GM12878 (cell line): ENCODE results near the gene PRSS16. TPM values are rescaled to one million over a fixed set of nuclear protein-coding genes. Genes with fewer than 3 reads are reported as not detected.

Source experiments
- ATAC-seq: fragments of 200-7000 bp; cut with Tn5 transposase; 3 replicates; pipeline ENCODE4 v1.9.1; 2020; ENCODE audit warnings: mild to moderate bottlenecking, moderate library complexity
- BruUV-seq: library from RNA; stranded (reverse); fragments of 400-500 nt; replicated peaks from 2 replicates; lab custom pipeline; 2021; lab: Mats Ljungman, UMichigan
- CTCF ChIA-PET: fragments of 300-600 bp; sonication (Branson Sonifier 250); formaldehyde crosslinking; extraction: SDS; loops from one replicate; lab custom pipeline; 2021; ENCODE audit warnings: inconsistent platforms; lab: Yijun Ruan, JAX
- POLR2A ChIA-PET: fragments of 350-600 bp; formaldehyde crosslinking; extraction: SDS; loops from one replicate; lab custom pipeline; 2021; ENCODE audit warnings: inconsistent platforms; lab: Charles Lee
- RAD21 ChIA-PET: fragments of 300-600 bp; sonication (Branson Sonifier 250); formaldehyde crosslinking; loops from one replicate; lab custom pipeline; 2023; ENCODE audit warnings: antibody characterized with exemption; ENCODE audit not compliant: unreplicated experiment; lab: Charles Lee
- SMC1A ChIA-PET: fragments of 300-600 bp; sonication (Branson Sonifier 250); formaldehyde crosslinking; loops from one replicate; lab custom pipeline; 2023; ENCODE audit not compliant: unreplicated experiment, uncharacterized antibody; lab: Charles Lee
- DNase-seq: peaks from one replicate; pipeline ENCODE4 v3.0.0-alpha.2; 2011; ENCODE audit warnings: low read depth, low spot score
- FAIRE-seq: peaks from 3 replicates; lab custom pipeline; 2011; peaks lifted over from hg19 to GRCh38; lab: Jason Lieb, UNC
- H2AFZ ChIP-seq: 2 replicates; pipeline ENCODE4 v1.6.0; 2011; ENCODE audit warnings: low read depth, low read length, control low read depth; ENCODE audit not compliant: control insufficient read depth
- H3K27ac ChIP-seq: 2 replicates; pipeline ENCODE4 v1.5.1; 2011; ENCODE audit warnings: control low read depth; ENCODE audit not compliant: control insufficient read depth, insufficient read depth
- H3K27me3 ChIP-seq, 2 experiments: replicated peaks in 1 of 2; 2 replicates each; pipeline versions ENCODE4 v1.6.0 to v1.6.1; 2011; ENCODE audit warnings: low read length in 1 of 2; ENCODE audit not compliant: control insufficient read depth in 2 of 2, insufficient read depth in 2 of 2
- H3K36me3 ChIP-seq, 2 experiments: 2 replicates each; pipeline ENCODE4 v1.5.1; 2011; ENCODE audit warnings: low read length in 1 of 2; ENCODE audit not compliant: control insufficient read depth in 2 of 2, insufficient read depth in 2 of 2
- H3K4me1 ChIP-seq: 2 replicates; pipeline ENCODE4 v1.6.1; 2011; ENCODE audit warnings: mild to moderate bottlenecking, low read length, moderate library complexity, mixed read lengths; ENCODE audit not compliant: control insufficient read depth, insufficient read depth
- H3K4me2 ChIP-seq: 2 replicates; pipeline ENCODE4 v1.6.0; 2011; ENCODE audit warnings: control low read depth; ENCODE audit not compliant: control insufficient read depth, insufficient read depth
- H3K4me3 ChIP-seq: fragments of 200-600 bp; sonication (generic); 2 replicates; pipeline ENCODE4 v1.5.1; 2016
- H3K79me2 ChIP-seq: 2 replicates; pipeline ENCODE4 v1.6.0; 2011; ENCODE audit warnings: low read length; ENCODE audit not compliant: control insufficient read depth, insufficient read depth
- H3K9ac ChIP-seq: 2 replicates; pipeline ENCODE4 v1.8.0; 2011; ENCODE audit warnings: low read length, control low read depth, mixed read lengths; ENCODE audit not compliant: control insufficient read depth, insufficient read depth
- H3K9me3 ChIP-seq: replicated peaks from 3 replicates; pipeline ENCODE4 v1.5.1; 2011; ENCODE audit warnings: mild to moderate bottlenecking, low read length; ENCODE audit not compliant: control insufficient read depth, insufficient read depth
- H4K20me1 ChIP-seq: 2 replicates; pipeline ENCODE4 v1.6.0; 2011; ENCODE audit not compliant: control insufficient read depth, insufficient read depth
- ASH2L ChIP-seq: fragments of 300-600, 200-600 bp; sonication (generic); IDR thresholded peaks from 2 replicates; pipeline ENCODE4 v1.6.1; 2017; ENCODE audit warnings: low read depth, mild to moderate bottlenecking, borderline replicate concordance
- ATF2 ChIP-seq: IDR thresholded peaks from 2 replicates; pipeline ENCODE4 v1.6.1; 2012; ENCODE audit warnings: low read length, inconsistent platforms
- BCL11A ChIP-seq: IDR thresholded peaks from 2 replicates; pipeline ENCODE4 v1.6.1; 2011; ENCODE audit warnings: low read depth, low read length
- CEBPB ChIP-seq, 2 experiments: fragments of 150-350 bp in 1 of 2; IDR thresholded peaks; 2 replicates each; pipeline ENCODE4 v1.6.1; 2012 to 2014; ENCODE audit warnings: low read depth in 2 of 2, low read length in 2 of 2, borderline replicate concordance in 1 of 2, inconsistent platforms in 1 of 2
- CEBPZ ChIP-seq: fragments of 150-350 bp; IDR thresholded peaks from 2 replicates; pipeline ENCODE4 v1.6.1; 2016; ENCODE audit warnings: low read depth, low read length
- DPF2 ChIP-seq: fragments of 450-650 bp; IDR thresholded peaks from 2 replicates; pipeline ENCODE4 v1.6.1; 2017; ENCODE audit warnings: mild to moderate bottlenecking
- EED ChIP-seq: sonication (generic); IDR thresholded peaks from 2 replicates; pipeline ENCODE4 v1.6.1; 2016; ENCODE audit warnings: antibody characterized with exemption, low read depth
- EGR1 ChIP-seq, 2 experiments: IDR thresholded peaks; 1 replicate in 1 of 2; 2 replicates in 1 of 2; pipeline ENCODE4 v1.6.1; 2011 to 2012; ENCODE audit warnings: low read depth in 2 of 2, low read length in 2 of 2, borderline replicate concordance in 1 of 2, mild to moderate bottlenecking in 1 of 2, moderate library complexity in 1 of 2
- IRF4 ChIP-seq: IDR thresholded peaks from 2 replicates; pipeline ENCODE4 v1.6.1; 2011; ENCODE audit warnings: low read depth, low read length
- MTA2 ChIP-seq: fragments of 450-650 bp; IDR thresholded peaks from 2 replicates; pipeline ENCODE4 v1.6.1; 2016; ENCODE audit warnings: low read depth, mild to moderate bottlenecking, moderate library complexity
- NFXL1 ChIP-seq: fragments of 450-650 bp; IDR thresholded peaks from 2 replicates; pipeline ENCODE4 v1.6.1; 2017; ENCODE audit warnings: antibody characterized with exemption, mild to moderate bottlenecking, borderline replicate concordance
- NR2C1 ChIP-seq: fragments of 450-650 bp; IDR thresholded peaks from 2 replicates; pipeline ENCODE4 v1.6.1; 2017; ENCODE audit warnings: antibody characterized with exemption, mild to moderate bottlenecking, moderate library complexity
- POLR2A ChIP-seq: IDR thresholded peaks from 2 replicates; pipeline ENCODE4 v1.6.1; 2011; ENCODE audit warnings: low read depth, mild to moderate bottlenecking, low read length
- RB1 ChIP-seq: fragments of 450-650 bp; formaldehyde crosslinking; IDR thresholded peaks from 2 replicates; pipeline ENCODE4 v1.6.1; 2017; ENCODE audit warnings: mild to moderate bottlenecking, borderline replicate concordance
- SP1 ChIP-seq: IDR thresholded peaks from one replicate; pipeline ENCODE4 v1.6.1; 2011; ENCODE audit warnings: low read depth, low read length
- WGBS: methylation state at CpG from one replicate; pipeline ENCODE4 v1.1.6; 2016; ENCODE audit warnings: low lambda C conversion rate; ENCODE audit not compliant: insufficient replicate concordance, insufficient coverage; ENCODE audit errors: missing lambda C conversion rate; 5-methylcytosine and 5-hydroxymethylcytosine counted together
- in situ Hi-C: fragments of 300-500 bp; cut with MboI; formaldehyde crosslinking; loops from 9 replicates; pipeline ENCODE4 v1.14.3; 2018; ENCODE audit warnings: mixed read lengths
- intact Hi-C: fragments of 100-400 bp; cut with micrococcal nuclease; formaldehyde crosslinking; loops from one replicate; pipeline ENCODE4 v1.14.2; 2022; ENCODE audit not compliant: unreplicated experiment
- polyA plus RNA-seq, 11 experiments: library from polyadenylated mRNA; depleted of rRNA in 4 of 11; unstranded in 6 of 11; stranded (reverse) in 5 of 11; fragments of >200 nt; fragmentation: Nextera tagmentation in 4 of 11; fragmentation: Illumina TruSeq in 1 of 11; extraction: Ambion mirVana in 4 of 11; extraction: Trizol in 1 of 11; gene quantifications; 1 replicate in 1 of 11; 2 replicates in 10 of 11; pipeline versions ENCODE4 v1.2.1 to v1.2.3, GENCODE V29; 2011 to 2016; ENCODE audit warnings: inconsistent platforms in 2 of 11, missing spikeins in 2 of 11, low read depth in 1 of 11
- total RNA-seq, 4 experiments: library from RNA; depleted of rRNA in 3 of 4; stranded (reverse); fragments of >200 nt in 3 of 4; fragmentation: Illumina TruSeq in 1 of 4; extraction: Trizol in 1 of 4; gene quantifications; 2 replicates each; pipeline versions ENCODE4 v1.2.1 to v1.2.3, GENCODE V29; 2013 to 2021

The PRSS16 gene
- total and polyA plus RNA-seq, 10 of the 15 experiments (the other 5 are each of a cell fraction or from before 2014, with no cell fraction given) = 2.1 to 12.8 (median 6.6) TPM

- Histone ChIP-seq H3K79me2 (no peaks in the 10 kb centered on the region), H3K36me3 (no peaks in the 10 kb centered on the region), H3K4me1 (no peaks in the 10 kb centered on the region; the same call in 1 of the 2 replicates), H2AFZ (no peak overlapping the region)
- CTCF ChIA-PET = no interaction called here
- no peak for ATAC-seq
- POLR2A ChIA-PET = no interaction called here
- no peak for TF ChIP-seq NR2C1
- no peak for TF ChIP-seq MTA2
- TF ChIP-seq RB1 = no peak
- TF ChIP-seq CEBPB (IDR thresholded peaks at IDR 0.05; ENCODE audit: borderline replicate concordance in 1 of 2, low read depth in 2 of 2, low read length in 2 of 2) = no peak
- TF ChIP-seq IRF4 = no peak
- TF ChIP-seq DPF2 = no peak
- TF ChIP-seq ATF2 = no peak
- TF ChIP-seq SP1 = no peak
- TF ChIP-seq ASH2L = no peak
- TF ChIP-seq EED = no peak
- no peak for TF ChIP-seq POLR2A
- no peak for TF ChIP-seq EGR1 (IDR thresholded peaks at IDR 0.05; ENCODE audit: borderline replicate concordance in 1 of 2, low read depth in 2 of 2, low read length in 2 of 2)
- no peak for TF ChIP-seq BCL11A
- TF ChIP-seq NFXL1 = no peak
- TF ChIP-seq CEBPZ = no peak
- TF ChIP-seq, all 136 proteins: peak for 0
- Histone ChIP-seq H3K27ac (no peak overlapping the region), H4K20me1 (no peaks in the 10 kb centered on the region), H3K9me3 (peaks cover 3% of the 10 kb centered on the region; the same call in 2 of the 3 replicates), H3K27me3 (peaks cover 2 to 9% of the 10 kb centered on the region in 2 experiments), H3K4me2 (no peak overlapping the region), H3K9ac (no peak overlapping the region), H3K4me3 (no peak overlapping the region)
- no TSS peak for BruUV-seq
- RAD21 ChIA-PET = no interaction called here
- SMC1A ChIA-PET = no interaction called here
- DNase-seq = no peak
- intact Hi-C loops = no loop called here
- 22% methylated on average over 7 of the region's 7 CpGs for WGBS
- in situ Hi-C loops = no loop called here
- no peak for FAIRE-seq
Observed at GRCh38 chr6:27297484-27297856, 50.0 kb downstream of the PRSS16 start.
